GM19452 (cell line): ENCODE results near the gene RABGAP1L.
A peak's percentile ranks its signal among the peaks of the same experiment; 100 is the strongest.
"Not testable (repeated sequence)": the region's sequence is repeated elsewhere in the genome, so short reads cannot be mapped to it uniquely, and the experiment has no call there.

Experiments used
- ATAC-seq: cut with Tn5 transposase; IDR thresholded peaks from one replicate; pipeline ENCODE4 v1.9.1; 2021; ENCODE audit not compliant: unreplicated experiment

The RABGAP1L gene

GRCh38 chr1:174153085-174153824 is 6.1 kb upstream of the RABGAP1L start:
- peak; percentile 42 for ATAC-seq

DNA sequence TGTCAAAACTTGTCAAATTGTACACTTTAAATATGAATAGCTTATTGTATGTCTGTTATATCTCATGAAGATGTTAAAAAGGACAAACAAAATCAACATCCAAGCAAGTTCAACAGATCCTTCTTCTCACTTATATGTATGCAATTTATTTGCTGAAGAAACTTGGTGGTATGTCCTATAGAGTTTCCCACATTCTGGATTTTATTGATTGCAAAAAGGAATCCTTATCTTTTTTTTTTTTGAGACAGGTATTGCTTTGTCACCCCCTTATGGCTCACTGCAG is 5.6 kb upstream of the RABGAP1L start:
- ATAC-seq = no peak

- no peak for ATAC-seq
Observed at GRCh38 chr1:174156437-174156836, 2.9 kb upstream of the RABGAP1L start.

GRCh38 chr1:174157157-174157806 is 2.0 kb upstream of the RABGAP1L start:
- ATAC-seq = peak; percentile 45

DNA sequence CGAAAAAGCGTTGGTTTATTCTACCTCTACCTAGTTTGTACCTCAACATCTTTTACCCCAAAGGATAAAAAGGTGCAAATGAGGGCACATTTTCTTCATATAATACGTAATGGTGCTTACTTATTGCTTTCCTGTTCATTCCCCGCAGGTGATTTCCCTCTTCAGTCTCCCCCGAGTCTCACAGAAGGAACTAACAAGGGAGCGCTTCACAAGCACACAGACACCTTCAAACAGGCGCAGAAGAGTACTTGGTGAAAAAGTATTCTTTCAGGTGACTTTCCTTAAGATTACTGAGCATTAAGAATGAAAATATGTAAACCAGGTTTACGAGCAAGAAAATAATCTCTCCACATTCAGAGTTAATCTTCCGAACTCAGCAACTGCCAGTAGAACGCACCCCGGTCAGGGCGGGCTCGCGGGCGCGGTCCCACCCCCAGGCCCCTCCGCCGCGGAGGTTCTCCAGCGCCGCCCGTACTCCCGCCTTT is 511 bp upstream of the RABGAP1L start:
- ATAC-seq = no peak

DNA sequence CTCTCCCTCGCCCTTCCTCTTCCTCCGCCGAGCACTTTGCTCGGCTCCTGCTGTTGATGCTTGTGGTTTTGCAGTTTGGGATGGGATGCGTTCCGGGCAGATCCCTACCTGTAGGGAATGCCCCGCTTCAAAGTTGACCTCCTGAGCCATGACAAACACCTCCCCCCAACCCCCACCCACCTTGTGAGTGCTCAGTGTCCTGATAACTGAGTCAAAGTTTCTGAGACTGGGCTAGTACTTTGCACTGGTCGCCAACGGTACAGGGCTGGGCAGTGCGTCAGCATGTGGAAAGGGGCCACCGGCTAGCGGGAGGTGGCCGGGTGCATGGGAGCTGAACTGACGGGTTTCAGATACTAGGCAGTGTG is 771 bp downstream of the RABGAP1L start:
- ATAC-seq = peak; percentile 6

GRCh38 chr1:174160603-174161002 is 1.3 kb downstream of the RABGAP1L start:
- ATAC-seq = no peak

GRCh38 chr1:174161813-174162212 is 2.5 kb downstream of the RABGAP1L start:
- ATAC-seq = no peak

- ATAC-seq = no peak
Observed at GRCh38 chr1:174164826-174165225, 5.5 kb downstream of the RABGAP1L start.

DNA sequence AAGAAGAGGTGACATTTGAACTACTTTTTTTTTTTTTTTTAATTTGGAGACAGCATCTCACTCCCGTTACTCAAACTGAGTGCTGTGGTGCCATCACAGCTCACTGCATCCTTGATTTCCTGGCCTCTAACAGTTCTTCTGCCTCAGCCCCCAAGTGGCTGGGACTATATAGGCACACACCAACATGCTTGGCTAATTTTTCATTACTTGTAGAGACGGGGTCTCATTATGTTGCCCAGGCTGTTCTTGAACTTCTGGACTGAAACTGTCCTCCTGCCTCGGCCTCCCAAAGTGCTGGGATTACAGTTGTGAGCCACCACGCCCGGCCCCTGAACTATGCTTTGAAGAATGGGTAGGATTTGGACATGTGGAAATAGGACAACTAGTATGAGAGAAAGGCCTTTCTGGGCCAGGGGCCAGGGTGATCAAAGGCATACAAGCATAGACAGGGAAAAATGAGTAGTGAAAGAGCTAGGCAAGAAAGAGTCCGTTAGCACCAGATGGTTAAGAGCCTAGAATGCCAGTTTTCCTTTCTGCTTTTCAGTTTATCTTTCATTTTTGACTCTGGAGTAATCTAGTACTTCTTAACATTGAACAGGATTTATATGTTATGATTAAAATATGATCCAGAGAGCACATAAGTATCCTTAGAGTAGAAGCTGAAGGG is 6.3 kb downstream of the RABGAP1L start:
- ATAC-seq = no peak

DNA sequence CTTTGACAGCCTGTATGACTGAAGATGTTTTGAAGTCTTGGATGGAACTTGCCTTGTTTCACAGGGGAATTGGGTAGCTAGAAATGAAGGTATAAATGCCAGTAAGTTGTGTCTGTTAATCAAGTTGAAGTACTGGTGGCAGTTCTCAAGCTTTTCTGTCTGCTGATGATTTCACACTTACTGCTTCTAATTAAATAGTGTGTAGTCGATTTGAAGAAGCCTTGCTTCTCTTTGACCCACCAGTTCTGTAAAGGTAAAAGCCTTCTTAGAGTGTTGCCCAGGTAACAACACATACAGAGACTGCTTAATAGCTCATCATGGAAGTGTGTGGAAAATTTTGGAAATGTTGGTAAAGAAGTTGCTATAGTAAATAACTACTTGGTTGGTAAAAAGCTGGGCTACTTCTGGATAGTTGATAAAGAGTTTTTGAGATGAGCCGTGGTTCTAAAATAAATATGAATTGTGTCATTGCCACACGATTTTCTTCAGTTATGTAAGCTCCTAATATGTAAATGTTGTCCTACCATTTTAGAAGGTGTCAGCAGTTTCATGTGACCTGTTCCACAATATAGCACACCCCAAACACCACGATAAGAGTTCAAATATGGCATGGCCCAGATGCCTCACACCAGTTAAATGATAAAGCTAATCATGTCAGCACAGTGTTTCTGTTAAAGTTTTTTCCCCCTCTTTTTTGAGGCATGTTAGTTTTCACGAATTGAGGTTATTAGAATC is 7.4 kb downstream of the RABGAP1L start:
- ATAC-seq = no peak

- ATAC-seq = no peak
Observed at GRCh38 chr1:174167265-174167803, 8.0 kb downstream of the RABGAP1L start.

GRCh38 chr1:174169342-174169741 is 10.0 kb downstream of the RABGAP1L start:
- ATAC-seq = no peak

DNA sequence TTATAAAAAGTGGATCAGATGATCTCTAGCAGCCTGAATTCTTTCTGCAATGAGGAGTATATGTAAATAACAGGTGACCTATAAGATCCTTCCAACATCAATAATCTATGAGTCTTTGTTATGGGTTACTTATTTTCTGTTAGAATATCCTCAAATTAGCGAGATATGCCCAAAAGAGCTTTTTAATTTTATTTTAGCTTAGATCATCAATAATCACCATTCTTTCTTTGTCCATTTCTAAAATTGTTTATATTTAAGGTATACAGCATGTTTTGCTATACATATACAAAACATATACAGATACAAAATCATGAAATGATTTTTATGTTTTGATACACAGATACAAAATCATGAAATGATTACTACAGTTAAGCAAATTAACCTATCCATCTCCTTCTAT is 11.8 kb downstream of the RABGAP1L start:
- ATAC-seq = no peak

GRCh38 chr1:174174461-174175329 is 15.4 kb downstream of the RABGAP1L start:
- ATAC-seq = no peak

DNA sequence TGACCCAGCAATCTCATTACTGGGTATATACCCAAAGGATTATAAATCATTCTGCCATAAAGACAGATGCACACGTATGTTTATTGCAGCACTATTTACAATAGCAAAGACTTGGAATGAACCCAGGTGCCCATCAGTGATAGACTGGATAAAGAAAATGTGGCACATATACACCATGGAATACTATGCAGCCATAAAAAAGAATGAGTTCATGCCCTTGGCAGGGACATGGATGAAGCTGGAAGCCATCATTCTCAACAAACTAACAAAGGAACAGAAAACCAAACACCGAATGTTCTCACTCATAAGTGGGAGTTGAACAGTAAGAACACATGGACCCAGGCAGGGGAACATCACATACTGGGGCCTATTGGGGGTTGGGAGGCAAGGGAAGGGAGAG is 19.1 kb downstream of the RABGAP1L start:
- not testable (repeated sequence) for ATAC-seq

DNA sequence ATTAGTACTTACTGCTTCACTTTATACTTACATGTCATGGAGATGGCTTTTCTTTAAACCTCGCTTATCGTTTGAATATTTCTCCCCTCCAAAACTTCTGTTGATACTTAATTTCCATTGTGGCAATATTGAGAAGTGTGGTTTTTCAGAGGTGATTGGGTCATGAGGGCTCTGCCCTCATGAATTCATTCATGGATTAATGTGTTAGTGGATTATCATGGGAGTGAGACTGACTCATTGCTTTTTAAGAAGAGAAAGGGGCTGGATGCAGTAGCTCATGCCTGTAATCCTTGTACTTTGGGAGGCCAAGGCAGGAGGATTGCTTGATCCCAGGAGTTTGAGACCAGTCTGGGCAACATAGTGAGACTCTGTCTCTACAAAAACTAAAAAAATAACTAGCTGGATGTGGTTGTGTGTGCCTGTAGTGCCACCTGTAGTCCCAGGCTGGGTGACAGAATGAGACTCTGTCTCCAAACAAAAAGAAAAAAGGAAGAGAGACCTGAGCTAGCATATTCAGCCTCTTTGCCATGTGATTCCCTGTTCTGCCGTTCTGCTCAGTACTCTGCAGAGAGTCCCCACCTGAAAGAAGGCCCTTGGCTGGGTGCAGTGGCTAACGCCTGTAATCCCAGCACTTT is 30.2 kb downstream of the RABGAP1L start:
- ATAC-seq = no peak

DNA sequence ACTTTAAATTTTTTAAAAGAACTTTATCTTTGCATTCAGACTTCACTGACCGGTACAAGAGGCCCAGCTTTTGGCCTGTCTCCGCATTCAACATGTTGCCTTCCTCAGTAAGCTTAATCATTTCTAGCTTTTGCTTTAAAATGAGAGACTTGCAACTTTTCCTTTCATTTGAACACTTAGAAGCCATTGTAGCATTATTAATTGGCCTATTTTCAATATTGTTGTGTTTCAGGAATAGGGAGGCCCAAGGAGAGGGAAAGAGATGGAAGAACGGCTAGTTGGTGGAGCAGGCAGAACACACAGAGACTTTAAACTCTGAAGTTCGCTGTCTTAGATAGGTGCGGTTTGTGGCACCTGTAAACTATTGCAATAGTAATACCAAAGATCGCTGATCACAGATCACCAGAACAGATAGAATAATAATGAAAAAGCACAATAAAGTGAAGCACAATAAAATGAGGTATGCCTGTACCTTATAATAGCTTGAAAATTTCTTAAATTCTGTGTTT is 31.4 kb downstream of the RABGAP1L start:
- ATAC-seq = no peak

DNA sequence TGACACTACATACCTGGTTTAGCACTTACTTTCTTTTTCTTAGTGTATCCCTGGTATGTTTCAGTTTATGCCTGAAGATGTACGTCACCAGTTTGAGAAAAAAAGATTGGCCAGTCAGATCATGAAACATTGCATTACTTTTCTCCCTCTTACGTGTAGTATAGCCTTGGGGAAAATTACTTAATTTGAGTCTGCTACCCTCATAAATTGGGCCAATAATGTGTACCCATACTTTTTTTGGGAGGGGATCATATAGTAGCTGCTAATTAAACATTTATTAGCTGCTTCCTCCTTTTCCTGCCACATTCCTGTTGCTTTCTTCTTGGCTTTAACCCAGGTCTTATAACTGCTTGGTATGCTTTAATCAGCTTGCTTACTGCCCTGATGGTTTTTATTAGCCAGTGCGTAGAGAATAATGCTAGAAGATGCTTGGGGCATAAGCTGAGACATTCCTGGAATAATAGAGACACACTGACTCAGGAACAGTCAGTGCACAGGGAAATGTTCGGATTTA is 32.1 kb downstream of the RABGAP1L start:
- ATAC-seq = no peak
